GM12878 (cell line): ENCODE data around the gene PLTP. TPM values are rescaled to one million over a fixed set of nuclear protein-coding genes. Genes with fewer than 3 reads are reported as not detected.

Experiments used
- ATAC-seq: fragments of 200-7000 bp; cut with Tn5 transposase; 3 replicates; pipeline ENCODE4 v1.9.1; 2020; ENCODE audit warnings: mild to moderate bottlenecking, moderate library complexity
- BruUV-seq: library from RNA; stranded (reverse); fragments of 400-500 nt; replicated peaks from 2 replicates; lab custom pipeline; 2021; lab: Mats Ljungman, UMichigan
- CTCF ChIA-PET: fragments of 300-600 bp; sonication (Branson Sonifier 250); formaldehyde crosslinking; extraction: SDS; loops from one replicate; lab custom pipeline; 2021; ENCODE audit warnings: inconsistent platforms; lab: Yijun Ruan, JAX
- POLR2A ChIA-PET: fragments of 350-600 bp; formaldehyde crosslinking; extraction: SDS; loops from one replicate; lab custom pipeline; 2021; ENCODE audit warnings: inconsistent platforms; lab: Charles Lee
- RAD21 ChIA-PET: fragments of 300-600 bp; sonication (Branson Sonifier 250); formaldehyde crosslinking; loops from one replicate; lab custom pipeline; 2023; ENCODE audit warnings: antibody characterized with exemption; ENCODE audit not compliant: unreplicated experiment; lab: Charles Lee
- SMC1A ChIA-PET: fragments of 300-600 bp; sonication (Branson Sonifier 250); formaldehyde crosslinking; loops from one replicate; lab custom pipeline; 2023; ENCODE audit not compliant: unreplicated experiment, uncharacterized antibody; lab: Charles Lee
- DNase-seq: peaks from one replicate; pipeline ENCODE4 v3.0.0-alpha.2; 2011; ENCODE audit warnings: low read depth, low spot score
- FAIRE-seq: peaks from 3 replicates; lab custom pipeline; 2011; peaks lifted over from hg19 to GRCh38; lab: Jason Lieb, UNC
- H2AFZ ChIP-seq: 2 replicates; pipeline ENCODE4 v1.6.0; 2011; ENCODE audit warnings: low read depth, low read length, control low read depth; ENCODE audit not compliant: control insufficient read depth
- H3K27ac ChIP-seq: 2 replicates; pipeline ENCODE4 v1.5.1; 2011; ENCODE audit warnings: control low read depth; ENCODE audit not compliant: control insufficient read depth, insufficient read depth
- H3K27me3 ChIP-seq, 2 experiments: replicated peaks in 1 of 2; 2 replicates each; pipeline versions ENCODE4 v1.6.0 to v1.6.1; 2011; ENCODE audit warnings: low read length in 1 of 2; ENCODE audit not compliant: control insufficient read depth in 2 of 2, insufficient read depth in 2 of 2
- H3K36me3 ChIP-seq, 2 experiments: 2 replicates each; pipeline ENCODE4 v1.5.1; 2011; ENCODE audit warnings: low read length in 1 of 2; ENCODE audit not compliant: control insufficient read depth in 2 of 2, insufficient read depth in 2 of 2
- H3K4me1 ChIP-seq: 2 replicates; pipeline ENCODE4 v1.6.1; 2011; ENCODE audit warnings: mild to moderate bottlenecking, low read length, moderate library complexity, mixed read lengths; ENCODE audit not compliant: control insufficient read depth, insufficient read depth
- H3K4me2 ChIP-seq: 2 replicates; pipeline ENCODE4 v1.6.0; 2011; ENCODE audit warnings: control low read depth; ENCODE audit not compliant: control insufficient read depth, insufficient read depth
- H3K4me3 ChIP-seq: fragments of 200-600 bp; sonication (generic); 2 replicates; pipeline ENCODE4 v1.5.1; 2016
- H3K79me2 ChIP-seq: 2 replicates; pipeline ENCODE4 v1.6.0; 2011; ENCODE audit warnings: low read length; ENCODE audit not compliant: control insufficient read depth, insufficient read depth
- H3K9ac ChIP-seq: 2 replicates; pipeline ENCODE4 v1.8.0; 2011; ENCODE audit warnings: low read length, control low read depth, mixed read lengths; ENCODE audit not compliant: control insufficient read depth, insufficient read depth
- H3K9me3 ChIP-seq: replicated peaks from 3 replicates; pipeline ENCODE4 v1.5.1; 2011; ENCODE audit warnings: mild to moderate bottlenecking, low read length; ENCODE audit not compliant: control insufficient read depth, insufficient read depth
- H4K20me1 ChIP-seq: 2 replicates; pipeline ENCODE4 v1.6.0; 2011; ENCODE audit not compliant: control insufficient read depth, insufficient read depth
- RCOR1 ChIP-seq: conservative IDR thresholded peaks from 2 replicates; pipeline ENCODE4 v1.6.1; 2012; ENCODE audit warnings: low read depth, low read length, improper control_type of control experiment
- SMAD5 ChIP-seq: IDR thresholded peaks from 2 replicates; pipeline ENCODE4 v1.6.1; 2016; ENCODE audit warnings: antibody characterized with exemption, low read depth
- STAT1 ChIP-seq: fragments of 450-650 bp; conservative IDR thresholded peaks from 2 replicates; pipeline ENCODE4 v1.6.1; 2014; ENCODE audit warnings: antibody characterized with exemption, mild to moderate bottlenecking
- SUZ12 ChIP-seq: fragments of 200-600 bp; sonication (generic); IDR thresholded peaks from one replicate; pipeline ENCODE4 v1.6.1; 2018; ENCODE audit warnings: antibody characterized with exemption, mild to moderate bottlenecking; ENCODE audit not compliant: unreplicated experiment
- TCF3 ChIP-seq: IDR thresholded peaks from 2 replicates; pipeline ENCODE4 v1.6.1; 2012; ENCODE audit warnings: low read depth, mild to moderate bottlenecking, low read length, borderline replicate concordance; ENCODE audit not compliant: insufficient read depth
- ZNF622 ChIP-seq: fragments of 450-650 bp; IDR thresholded peaks from 2 replicates; pipeline ENCODE4 v1.6.1; 2017; ENCODE audit warnings: mild to moderate bottlenecking, inconsistent platforms
- WGBS: methylation state at CpG from one replicate; pipeline ENCODE4 v1.1.6; 2016; ENCODE audit warnings: low lambda C conversion rate; ENCODE audit not compliant: insufficient replicate concordance, insufficient coverage; ENCODE audit errors: missing lambda C conversion rate; 5-methylcytosine and 5-hydroxymethylcytosine counted together
- in situ Hi-C: fragments of 300-500 bp; cut with MboI; formaldehyde crosslinking; loops from 9 replicates; pipeline ENCODE4 v1.14.3; 2018; ENCODE audit warnings: mixed read lengths
- intact Hi-C: fragments of 100-400 bp; cut with micrococcal nuclease; formaldehyde crosslinking; loops from one replicate; pipeline ENCODE4 v1.14.2; 2022; ENCODE audit not compliant: unreplicated experiment
- polyA plus RNA-seq, 11 experiments: library from polyadenylated mRNA; depleted of rRNA in 4 of 11; unstranded in 6 of 11; stranded (reverse) in 5 of 11; fragments of >200 nt; fragmentation: Nextera tagmentation in 4 of 11; fragmentation: Illumina TruSeq in 1 of 11; extraction: Ambion mirVana in 4 of 11; extraction: Trizol in 1 of 11; gene quantifications; 1 replicate in 1 of 11; 2 replicates in 10 of 11; pipeline versions ENCODE4 v1.2.1 to v1.2.3, GENCODE V29; 2011 to 2016; ENCODE audit warnings: inconsistent platforms in 2 of 11, missing spikeins in 2 of 11, low read depth in 1 of 11
- total RNA-seq, 4 experiments: library from RNA; depleted of rRNA in 3 of 4; stranded (reverse); fragments of >200 nt in 3 of 4; fragmentation: Illumina TruSeq in 1 of 4; extraction: Trizol in 1 of 4; gene quantifications; 2 replicates each; pipeline versions ENCODE4 v1.2.1 to v1.2.3, GENCODE V29; 2013 to 2021
- TF ChIP-seq, protein P1 (sequence below): fragments of 450-650 bp; IDR thresholded peaks from 2 replicates; pipeline ENCODE4 v1.6.1; 2016; ENCODE audit warnings: mild to moderate bottlenecking

Gene PLTP
- total and polyA plus RNA-seq, 10 of the 15 experiments (the other 5 are each of a cell fraction or from before 2014, with no cell fraction given), result 1.6 to 17.0 (median 7.6) TPM

DNA sequence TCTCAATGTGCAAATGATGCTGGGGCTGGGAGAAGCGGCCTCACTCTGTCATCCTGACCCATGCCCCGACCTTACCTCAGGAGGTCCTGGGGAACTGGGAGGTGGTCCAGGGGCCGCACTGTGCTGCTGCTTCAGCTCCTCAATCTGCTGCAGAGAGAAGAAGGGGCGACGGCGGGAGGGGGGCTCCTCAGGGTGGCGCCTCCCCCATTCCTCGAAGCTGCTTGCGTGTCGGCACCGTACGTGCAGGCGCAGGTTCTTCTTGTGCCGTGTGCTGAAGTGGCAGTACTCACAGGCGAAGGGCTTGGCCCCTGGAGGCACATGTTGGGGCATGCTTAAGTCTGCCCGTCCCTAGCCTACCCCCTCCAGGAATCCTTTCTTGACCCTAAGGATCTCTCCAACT, 47.2 kb upstream of the PLTP start:
- TF ChIP-seq ZNF622 (no peak), TCF3 (no peak), SMAD5 (no peak), RCOR1 (no peak), STAT1 (no peak), SUZ12 (no peak)
- TF ChIP-seq, protein P1, sequence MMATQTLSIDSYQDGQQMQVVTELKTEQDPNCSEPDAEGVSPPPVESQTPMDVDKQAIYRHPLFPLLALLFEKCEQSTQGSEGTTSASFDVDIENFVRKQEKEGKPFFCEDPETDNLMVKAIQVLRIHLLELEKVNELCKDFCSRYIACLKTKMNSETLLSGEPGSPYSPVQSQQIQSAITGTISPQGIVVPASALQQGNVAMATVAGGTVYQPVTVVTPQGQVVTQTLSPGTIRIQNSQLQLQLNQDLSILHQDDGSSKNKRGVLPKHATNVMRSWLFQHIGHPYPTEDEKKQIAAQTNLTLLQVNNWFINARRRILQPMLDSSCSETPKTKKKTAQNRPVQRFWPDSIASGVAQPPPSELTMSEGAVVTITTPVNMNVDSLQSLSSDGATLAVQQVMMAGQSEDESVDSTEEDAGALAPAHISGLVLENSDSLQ, result no peak
- intact Hi-C loops, result no loop called here
- ATAC-seq, result no peak
- Histone ChIP-seq H3K4me1 (peaks cover 15% of the 10 kb centered on the region), H3K4me3 (no peak overlapping the region), H3K36me3 (peaks cover 22 to 49% of the 10 kb centered on the region in 2 experiments), H2AFZ (no peak overlapping the region), H3K27ac (no peak overlapping the region), H3K9me3 (no peaks in the 10 kb centered on the region), H3K79me2 (no peaks in the 10 kb centered on the region), H3K4me2 (no peak overlapping the region), H3K9ac (no peak overlapping the region), H4K20me1 (no peaks in the 10 kb centered on the region), H3K27me3 (no peaks in the 10 kb centered on the region)
- ChIA-PET POLR2A (interaction anchor here (1.2 to 3.2 kb wide), 5 partner anchors 10 to 26 kb away, joined by 3 to 35 read pairs (median 13); partner anchors contain the start of gene PCIF1), CTCF (interaction anchor here (0.7 to 9.4 kb wide), 6 partner anchors 12 to 159 kb away, joined by 3 to 130 read pairs (median 4); partner anchors contain the start of genes ZNF335 and ZSWIM1), SMC1A (interaction anchor here (1.6 to 4.8 kb wide), 3 partner anchors 11 to 102 kb away, joined by 3 to 34 read pairs (median 33); partner anchors contain the start of gene PCIF1), RAD21 (interaction anchor here (1.4 to 6.3 kb wide), 3 partner anchors 24 to 160 kb away, joined by 3 to 66 read pairs (median 4); partner anchors contain the start of gene PCIF1)
- no TSS peak for BruUV-seq
- no peak for DNase-seq
- in situ Hi-C loops, result no loop called here
- 90% methylated on average over 15 of the region's 16 CpGs for whole genome bisulfite sequencing
- no peak for FAIRE-seq
